ENCODE data around the gene RAD51C.
"Not testable (repeated sequence)": the region's sequence is repeated elsewhere in the genome, so short reads cannot be mapped to it uniquely, and the experiment has no call there.

RAD51C gene

GRCh38 chr17:58747674-58748073, 55.3 kb downstream of the RAD51C start:
- no peak for DNase-seq

GRCh38 chr17:58749627-58750026, 57.2 kb downstream of the RAD51C start:
- not testable (repeated sequence) for DNase-seq

GRCh38 chr17:58753026-58753425, 60.6 kb downstream of the RAD51C start:
- DNase-seq: no peak

- no peak for DNase-seq
Measured at GRCh38 chr17:58755269-58755576, 62.8 kb downstream of the RAD51C start.

- DNase-seq: peak; percentile 47
Measured at GRCh38 chr17:58755577-58756245, 63.3 kb downstream of the RAD51C start, which contains the start of gene PPM1E. TSS of gene PPM1E (plus strand) at chr17:58755854.

GRCh38 chr17:58756246-58757161, 64.1 kb downstream of the RAD51C start:
- DNase-seq: peak; percentile 22

- no peak for DNase-seq
Measured at GRCh38 chr17:58757162-58757613, 64.8 kb downstream of the RAD51C start.

- no peak for DNase-seq
Measured at GRCh38 chr17:58758890-58759289, 66.5 kb downstream of the RAD51C start.

- DNase-seq: no peak
Measured at GRCh38 chr17:58759522-58759921, 67.1 kb downstream of the RAD51C start.

GRCh38 chr17:58760248-58760647, 67.8 kb downstream of the RAD51C start:
- DNase-seq: no peak

GRCh38 chr17:58763263-58763662, 70.9 kb downstream of the RAD51C start:
- DNase-seq: no peak

- no peak for DNase-seq
Measured at GRCh38 chr17:58764373-58764772, 72.0 kb downstream of the RAD51C start.

GRCh38 chr17:58778482-58778881, 86.1 kb downstream of the RAD51C start:
- not testable (repeated sequence) for DNase-seq

- DNase-seq: no peak
Measured at GRCh38 chr17:58779446-58779845, 87.0 kb downstream of the RAD51C start.

GRCh38 chr17:58783380-58783779, 91.0 kb downstream of the RAD51C start:
- no peak for DNase-seq

- DNase-seq: no peak
Measured at GRCh38 chr17:58785097-58785496, 92.7 kb downstream of the RAD51C start.
